CD4-positive, alpha-beta T cell treated with Interleukin-17A for 1 hour (primary cell): Measurements from ENCODE around the gene AAMP.

Experiments
- DNase-seq: peaks from one replicate; pipeline ENCODE4 v3.0.0-alpha.2; 2020

AAMP gene

GRCh38 chr2:218218268-218219185, 51.4 kb downstream of the AAMP start:
- DNase-seq = peak; percentile 60

GRCh38 chr2:218217360-218218267, 52.3 kb downstream of the AAMP start:
- peak; percentile 70 for DNase-seq

DNA sequence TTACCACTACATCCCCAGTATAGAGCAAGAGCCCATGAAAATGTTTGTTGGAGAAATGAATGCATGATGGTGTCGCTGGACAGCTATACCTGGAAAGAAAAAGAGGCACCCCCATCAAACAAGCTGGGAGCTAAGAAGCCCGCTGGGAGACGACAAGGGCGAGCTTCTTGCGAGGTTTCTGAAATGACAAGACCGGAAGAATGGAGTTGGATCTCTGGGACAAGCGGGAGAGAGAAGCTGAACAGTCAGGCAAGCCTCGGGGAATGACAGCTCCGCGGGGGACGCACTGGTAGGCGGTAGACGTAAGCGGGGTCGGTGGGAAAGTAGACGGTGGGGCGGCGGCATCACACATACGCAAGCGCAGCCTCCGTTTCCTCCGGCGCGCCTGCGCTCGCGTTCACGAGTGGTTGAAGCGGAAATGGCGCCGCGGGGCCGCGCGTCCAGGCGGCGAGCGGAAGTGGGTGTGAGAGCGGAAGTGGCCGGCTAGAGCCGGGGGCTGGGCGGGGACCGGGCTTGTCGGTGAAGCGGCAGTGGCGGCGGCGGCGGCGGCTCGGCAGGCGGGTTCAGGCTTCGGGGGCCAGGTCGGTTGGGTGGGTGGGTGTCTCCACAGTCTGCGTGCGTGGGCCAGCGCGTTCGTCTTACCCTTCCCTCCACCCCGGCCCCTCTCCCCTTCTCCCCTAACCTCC, 53.1 kb downstream of the AAMP start, which contains the start of gene ARPC2:
Gene ARPC2, plus strand, starts transcription at position 516 of the 686 bp plus-strand sequence. CDS start 282 bp downstream, outside the sequence.
- peak; percentile 95 for DNase-seq

DNA sequence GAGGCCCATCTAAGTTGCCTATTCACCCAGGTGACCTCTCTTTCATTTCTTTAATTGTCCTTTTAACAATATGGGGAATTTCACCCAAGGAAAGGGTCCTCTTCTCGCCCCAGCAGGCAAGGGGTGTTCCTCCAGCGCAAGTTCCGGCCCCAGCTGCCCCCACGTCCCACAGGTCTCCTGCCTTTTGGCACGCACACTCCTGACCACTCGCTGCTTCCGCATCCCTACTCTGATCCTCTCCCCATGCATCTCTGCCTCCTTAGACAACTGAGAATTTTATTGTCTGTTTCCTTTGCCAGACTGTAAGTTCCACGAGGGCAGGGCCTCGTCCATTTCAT, 53.6 kb downstream of the AAMP start:
- DNase-seq = no peak
